ENCODE measurements around the gene ATF7IP. TPM values are rescaled to one million over a fixed set of nuclear protein-coding genes. Genes with fewer than 3 reads are reported as not detected.

ATF7IP gene, protein sequence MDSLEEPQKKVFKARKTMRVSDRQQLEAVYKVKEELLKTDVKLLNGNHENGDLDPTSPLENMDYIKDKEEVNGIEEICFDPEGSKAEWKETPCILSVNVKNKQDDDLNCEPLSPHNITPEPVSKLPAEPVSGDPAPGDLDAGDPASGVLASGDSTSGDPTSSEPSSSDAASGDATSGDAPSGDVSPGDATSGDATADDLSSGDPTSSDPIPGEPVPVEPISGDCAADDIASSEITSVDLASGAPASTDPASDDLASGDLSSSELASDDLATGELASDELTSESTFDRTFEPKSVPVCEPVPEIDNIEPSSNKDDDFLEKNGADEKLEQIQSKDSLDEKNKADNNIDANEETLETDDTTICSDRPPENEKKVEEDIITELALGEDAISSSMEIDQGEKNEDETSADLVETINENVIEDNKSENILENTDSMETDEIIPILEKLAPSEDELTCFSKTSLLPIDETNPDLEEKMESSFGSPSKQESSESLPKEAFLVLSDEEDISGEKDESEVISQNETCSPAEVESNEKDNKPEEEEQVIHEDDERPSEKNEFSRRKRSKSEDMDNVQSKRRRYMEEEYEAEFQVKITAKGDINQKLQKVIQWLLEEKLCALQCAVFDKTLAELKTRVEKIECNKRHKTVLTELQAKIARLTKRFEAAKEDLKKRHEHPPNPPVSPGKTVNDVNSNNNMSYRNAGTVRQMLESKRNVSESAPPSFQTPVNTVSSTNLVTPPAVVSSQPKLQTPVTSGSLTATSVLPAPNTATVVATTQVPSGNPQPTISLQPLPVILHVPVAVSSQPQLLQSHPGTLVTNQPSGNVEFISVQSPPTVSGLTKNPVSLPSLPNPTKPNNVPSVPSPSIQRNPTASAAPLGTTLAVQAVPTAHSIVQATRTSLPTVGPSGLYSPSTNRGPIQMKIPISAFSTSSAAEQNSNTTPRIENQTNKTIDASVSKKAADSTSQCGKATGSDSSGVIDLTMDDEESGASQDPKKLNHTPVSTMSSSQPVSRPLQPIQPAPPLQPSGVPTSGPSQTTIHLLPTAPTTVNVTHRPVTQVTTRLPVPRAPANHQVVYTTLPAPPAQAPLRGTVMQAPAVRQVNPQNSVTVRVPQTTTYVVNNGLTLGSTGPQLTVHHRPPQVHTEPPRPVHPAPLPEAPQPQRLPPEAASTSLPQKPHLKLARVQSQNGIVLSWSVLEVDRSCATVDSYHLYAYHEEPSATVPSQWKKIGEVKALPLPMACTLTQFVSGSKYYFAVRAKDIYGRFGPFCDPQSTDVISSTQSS
- 31.5 and 33.1 TPM in 2 replicates for total RNA-seq

DNA sequence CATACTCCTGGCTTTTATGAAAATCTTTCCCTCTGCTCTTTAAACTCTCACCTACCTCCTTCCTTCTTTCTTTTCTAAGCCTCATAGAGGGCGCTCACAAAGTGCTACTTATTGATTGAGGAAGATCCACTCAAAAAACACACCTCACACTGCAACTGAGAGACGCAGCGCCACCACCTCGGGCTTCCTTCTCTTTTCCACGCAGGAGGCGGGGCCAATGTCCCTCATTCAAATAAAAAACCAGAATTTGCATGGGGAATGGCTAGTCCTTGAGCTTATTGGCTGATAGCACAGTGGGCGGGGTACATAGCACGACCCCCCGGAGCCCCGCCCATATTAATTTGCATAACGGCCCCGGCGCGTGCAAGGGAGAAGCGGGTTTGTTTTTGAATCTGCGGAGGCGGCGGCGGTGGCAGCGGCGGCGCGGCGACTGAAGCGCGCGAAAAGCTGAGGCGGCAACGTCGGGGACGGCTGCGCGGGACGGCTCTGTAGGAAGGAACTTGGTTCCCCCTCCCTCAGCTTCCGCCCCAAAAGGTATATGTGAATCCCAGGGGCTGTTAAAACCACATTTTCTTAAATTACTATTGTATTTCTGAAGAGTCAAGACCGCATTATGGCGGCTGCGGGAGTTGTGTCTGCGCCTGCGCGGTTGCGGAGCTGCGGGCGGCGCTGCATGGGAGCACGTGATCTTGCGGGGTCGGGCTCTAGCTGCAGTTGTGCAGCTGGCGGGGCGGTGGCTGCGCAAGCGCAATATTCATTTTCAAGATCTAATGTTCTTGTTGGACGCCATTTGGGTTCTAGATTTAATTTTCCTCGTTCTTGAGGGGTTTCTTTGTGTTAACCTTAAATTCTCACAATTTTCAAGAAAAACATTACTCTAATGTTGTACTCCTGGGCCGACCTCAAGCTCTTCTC lies at the start of gene ATF7IP:
Gene ATF7IP (plus strand): TSS at position 389 of the 915 bp plus-strand sequence. CDS start 58,234 bp downstream, outside the sequence.

Other genes with a start within 250 kb of the ATF7IP start
- 1.4 and 1.5 TPM in 2 replicates for gene PLBD1, start 202.2 kb downstream of the ATF7IP start, total RNA-seq

Measured in uterine smooth muscle cell (primary cell).